Measurements from ENCODE around the gene DOK5.

Gene DOK5

GRCh38 chr20:54596651-54597050 is 121.3 kb downstream of the DOK5 start:
- DNase-seq (ENCODE audit: low read depth, low spot score) = no peak

GRCh38 chr20:54598352-54598751 is 123.0 kb downstream of the DOK5 start:
- DNase-seq (ENCODE audit: low read depth, low spot score) = no peak
- no peak overlapping the region for H3K4me3 ChIP-seq (ENCODE audit: low read length)

More at GRCh38 chr20:54596651-54597050, 121.3 kb downstream of the DOK5 start:
- H3K4me3 ChIP-seq (ENCODE audit: low read length) = no peak overlapping the region

- no peak overlapping the region for H3K4me3 ChIP-seq (ENCODE audit: low read length)
- no peak for DNase-seq (ENCODE audit: low read depth, low spot score)
These were observed 125.2 kb downstream of the DOK5 start for GRCh38 chr20:54600634-54601033.

- H3K4me3 ChIP-seq (ENCODE audit: low read length) = no peak overlapping the region
- no peak for DNase-seq (ENCODE audit: low read depth, low spot score)
These were observed 126.6 kb downstream of the DOK5 start for GRCh38 chr20:54601831-54602515.

- H3K4me3 ChIP-seq (ENCODE audit: low read length) = no peak overlapping the region
- DNase-seq (ENCODE audit: low read depth, low spot score) = no peak
These were observed 129.9 kb downstream of the DOK5 start for GRCh38 chr20:54605319-54605718.

GRCh38 chr20:54606380-54606779 is 131.0 kb downstream of the DOK5 start:
- no peak overlapping the region for H3K4me3 ChIP-seq (ENCODE audit: low read length)
- DNase-seq (ENCODE audit: low read depth, low spot score) = no peak

- DNase-seq (ENCODE audit: low read depth, low spot score) = no peak
- no peak overlapping the region for H3K4me3 ChIP-seq (ENCODE audit: low read length)
These were observed 132.8 kb downstream of the DOK5 start for GRCh38 chr20:54608039-54608745.

GRCh38 chr20:54608943-54609342 is 133.6 kb downstream of the DOK5 start:
- no peak overlapping the region for H3K4me3 ChIP-seq (ENCODE audit: low read length)
- no peak for DNase-seq (ENCODE audit: low read depth, low spot score)

GRCh38 chr20:54611708-54612412 is 136.5 kb downstream of the DOK5 start:
- DNase-seq (ENCODE audit: low read depth, low spot score) = no peak
- no peak overlapping the region for H3K4me3 ChIP-seq (ENCODE audit: low read length)

GRCh38 chr20:54618412-54618811 is 143.0 kb downstream of the DOK5 start:
- DNase-seq (ENCODE audit: low read depth, low spot score) = no peak

GRCh38 chr20:54619181-54619580 is 143.8 kb downstream of the DOK5 start:
- DNase-seq (ENCODE audit: low read depth, low spot score) = no peak
- H3K4me3 ChIP-seq (ENCODE audit: low read length) = no peak overlapping the region

More at GRCh38 chr20:54618412-54618811, 143.0 kb downstream of the DOK5 start:
- H3K4me3 ChIP-seq (ENCODE audit: low read length) = no peak overlapping the region

- no peak overlapping the region for H3K4me3 ChIP-seq (ENCODE audit: low read length)
- no peak for DNase-seq (ENCODE audit: low read depth, low spot score)
These were observed 144.3 kb downstream of the DOK5 start for GRCh38 chr20:54619682-54620081.

GRCh38 chr20:54620611-54621010 is 145.2 kb downstream of the DOK5 start:
- no peak overlapping the region for H3K4me3 ChIP-seq (ENCODE audit: low read length)
- DNase-seq (ENCODE audit: low read depth, low spot score) = no peak

GRCh38 chr20:54622333-54623295 is 147.2 kb downstream of the DOK5 start:
- no peak overlapping the region for H3K4me3 ChIP-seq (ENCODE audit: low read length)
- DNase-seq (ENCODE audit: low read depth, low spot score) = no peak

GRCh38 chr20:54623991-54624569 is 148.7 kb downstream of the DOK5 start:
- no peak overlapping the region for H3K4me3 ChIP-seq (ENCODE audit: low read length)
- no peak for DNase-seq (ENCODE audit: low read depth, low spot score)

- DNase-seq (ENCODE audit: low read depth, low spot score) = no peak
- H3K4me3 ChIP-seq (ENCODE audit: low read length) = no peak overlapping the region
These were observed 149.5 kb downstream of the DOK5 start for GRCh38 chr20:54624706-54625390.

- no peak for DNase-seq (ENCODE audit: low read depth, low spot score)
- H3K4me3 ChIP-seq (ENCODE audit: low read length) = no peak overlapping the region
These were observed 150.1 kb downstream of the DOK5 start for GRCh38 chr20:54625497-54625896.

- no peak for DNase-seq (ENCODE audit: low read depth, low spot score)
- no peak overlapping the region for H3K4me3 ChIP-seq (ENCODE audit: low read length)
These were observed 150.7 kb downstream of the DOK5 start for GRCh38 chr20:54626126-54626525.

All from Jurkat, Clone E6-1 (cell line).